RWPE1 (cell line): ENCODE data around the gene FRK.

Experiments used
- CTCF ChIA-PET: fragments of 350-600 bp; sonication (Branson Sonifier 250); formaldehyde crosslinking; extraction: SDS; loops from one replicate; lab custom pipeline; 2021; lab: Yijun Ruan, JAX
- POLR2A ChIA-PET: fragments of 400-600 bp; formaldehyde crosslinking; extraction: SDS; loops from one replicate; lab custom pipeline; 2020; ENCODE audit warnings: antibody characterized with exemption; ENCODE audit not compliant: low non-redundant PET; lab: Yijun Ruan, JAX
- DNase-seq: peaks from one replicate; pipeline ENCODE4 v3.0.0; 2012; ENCODE audit warnings: low spot score
- H3K27ac ChIP-seq: fragments of 450-650 bp; 2 replicates; pipeline ENCODE4 v1.5.1; 2017
- CTCF ChIP-seq: fragments of 450-650 bp; conservative IDR thresholded peaks from 2 replicates; pipeline ENCODE4 v1.5.1; 2017; ENCODE audit warnings: low read depth, mild to moderate bottlenecking

The FRK gene

GRCh38 chr6:115887891-115888290 is 172.8 kb downstream of the FRK start:
- no peak for TF ChIP-seq CTCF
- ChIA-PET POLR2A (no interaction called here), CTCF (no interaction called here)
- H3K27ac ChIP-seq, result no peak overlapping the region
- no peak for DNase-seq

- no peak overlapping the region for H3K27ac ChIP-seq
- CTCF ChIA-PET, result no interaction called here
- no peak for TF ChIP-seq CTCF
- no peak for DNase-seq
- POLR2A ChIA-PET, result no interaction called here
These were observed 174.9 kb downstream of the FRK start for GRCh38 chr6:115885636-115886366.

GRCh38 chr6:115882771-115883170 is 177.9 kb downstream of the FRK start:
- DNase-seq, result peak; percentile 52
- CTCF ChIA-PET, result interaction anchor here (0.5 to 0.6 kb wide), 2 partner anchors 23 to 1090 kb away, joined by 3 to 4 read pairs; no protein-coding TSS in a partner anchor
- POLR2A ChIA-PET, result no interaction called here
- no peak overlapping the region for H3K27ac ChIP-seq
- TF ChIP-seq CTCF, result no peak

GRCh38 chr6:115882174-115882573 is 178.5 kb downstream of the FRK start:
- no peak overlapping the region for H3K27ac ChIP-seq
- CTCF ChIA-PET, result interaction anchor here (0.6 kb wide), 1 partner anchor 1090 kb away, joined by 4 read pairs; no protein-coding TSS in a partner anchor

More at GRCh38 chr6:115882174-115882573, 178.5 kb downstream of the FRK start:
- DNase-seq, result peak; percentile 82
- POLR2A ChIA-PET, result no interaction called here
- no peak for TF ChIP-seq CTCF
